Measurements from ENCODE around the gene LRBA. TPM values are rescaled to one million over a fixed set of nuclear protein-coding genes. Genes with fewer than 3 reads are reported as not detected.

LRBA gene
- total and polyA plus RNA-seq, 2 donors (not counting 3 experiments of a cell fraction or from before 2014, with no cell fraction given), result 18.0 to 35.1 TPM

GRCh38 chr4:150382028-150382427 is 633.1 kb downstream of the LRBA start:
- H4K20me1 ChIP-seq (replicated peaks; ENCODE audit: control insufficient read depth, extremely low read depth, insufficient read depth, low read length), result no peaks in the 10 kb centered on the region
- no peak overlapping the region for H3K4me2 ChIP-seq (ENCODE audit: insufficient read depth, low read length)
- intact Hi-C loops (cut with micrococcal nuclease), result no loop called here
- no peak for FAIRE-seq
- ChIA-PET POLR2A (no interaction called here), CTCF (no interaction called here)
- H3K27ac ChIP-seq (ENCODE audit: insufficient read depth, low read depth, low read length), result no peak overlapping the region
- no peak overlapping the region for H2AFZ ChIP-seq (ENCODE audit: low read depth, low read length)
- DNase-seq (ENCODE audit: low read depth, low spot score), result no peak
- peaks cover 9% of the 10 kb centered on the region for H3K4me1 ChIP-seq (ENCODE audit: control insufficient read depth, extremely low read depth, insufficient read depth, low read length)
- no peaks in the 10 kb centered on the region for H3K27me3 ChIP-seq (ENCODE audit: control insufficient read depth in 2 of 2, insufficient read depth in 2 of 2, low read length in 2 of 2)
- H3K79me2 ChIP-seq (ENCODE audit: control insufficient read depth, insufficient read depth, low read length), result no peaks in the 10 kb centered on the region
- H3K9me1 ChIP-seq (replicated peaks; ENCODE audit: control insufficient read depth, extremely low read depth, insufficient read depth, low read length), result no peaks in the 10 kb centered on the region
- no peak for TF ChIP-seq GATA2 (IDR thresholded peaks at IDR 0.05; ENCODE audit: insufficient read depth, insufficient read length, low read depth, low read length)
- no peak for TF ChIP-seq CTCF (IDR thresholded peaks at IDR 0.05; ENCODE audit: extremely low read depth in 1 of 2, insufficient read depth in 1 of 2, low read depth in 1 of 2, low read length in 2 of 2)
- TF ChIP-seq POLR2A (IDR thresholded peaks at IDR 0.05; ENCODE audit: low read depth, low read length), result no peak
- no peak for TF ChIP-seq MAX (IDR thresholded peaks at IDR 0.05; ENCODE audit: insufficient read depth, insufficient read length)
- no peak for TF ChIP-seq FOS (IDR thresholded peaks at IDR 0.05; ENCODE audit: borderline replicate concordance, insufficient read depth, low read length)
- TF ChIP-seq EZH2 (IDR thresholded peaks at IDR 0.05; ENCODE audit: borderline replicate concordance, low read depth, low read length, severe bottlenecking), result no peak
- TF ChIP-seq MYC (IDR thresholded peaks at IDR 0.05; ENCODE audit: low read depth, low read length), result no peak
- no peak for TF ChIP-seq JUN (IDR thresholded peaks at IDR 0.05; ENCODE audit: borderline replicate concordance, insufficient read depth, insufficient read length, low read depth)
- TF ChIP-seq POLR2AphosphoS5 (IDR thresholded peaks at IDR 0.05; ENCODE audit: insufficient read depth, low read depth, low read length), result no peak
- no peak overlapping the region for H3K9ac ChIP-seq (replicated peaks; ENCODE audit: extremely low read depth, insufficient read depth, low read length)
- H3K36me3 ChIP-seq (ENCODE audit: control insufficient read depth in 2 of 2, extremely low read depth in 1 of 2, insufficient read depth in 2 of 2, low read length in 2 of 2), result no peaks in the 10 kb centered on the region
- no TSS peak for BruUV-seq (replicated peaks)
- H3K4me3 ChIP-seq (replicated peaks in 1 of 3; ENCODE audit: insufficient read depth in 1 of 3, low read depth in 1 of 3, low read length in 3 of 3), result no peak overlapping the region
- dilution Hi-C loops (cut with MboI; ENCODE audit: extremely low pct_ligation_motif_present, low sequenced_read_pairs), result no loop called here
- H3K9me3 ChIP-seq (replicated peaks; ENCODE audit: control insufficient read depth, insufficient read depth, low read length), result no peaks in the 10 kb centered on the region
